Measurements from ENCODE around the gene PARP15.

DNA sequence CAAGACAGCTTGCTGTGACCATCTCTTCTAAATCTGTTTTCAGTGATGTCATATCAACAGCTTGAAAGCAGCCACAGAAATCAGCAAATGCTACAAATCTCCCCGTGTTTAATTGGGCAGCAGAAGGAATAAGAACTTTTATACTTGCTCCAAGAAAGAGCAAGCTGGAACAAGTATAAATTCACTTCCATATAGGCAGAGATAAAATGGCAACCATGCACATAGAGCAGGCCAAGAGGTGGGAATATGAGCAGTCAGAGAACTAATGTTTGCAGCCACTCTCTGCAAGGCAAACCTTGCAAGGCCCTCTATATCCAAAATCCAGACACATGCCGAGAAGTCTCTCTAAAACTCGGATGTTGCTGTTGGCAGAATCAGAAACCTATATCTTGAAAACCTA lies 29.4 kb upstream of the PARP15 start:
- TF ChIP-seq, protein P1, sequence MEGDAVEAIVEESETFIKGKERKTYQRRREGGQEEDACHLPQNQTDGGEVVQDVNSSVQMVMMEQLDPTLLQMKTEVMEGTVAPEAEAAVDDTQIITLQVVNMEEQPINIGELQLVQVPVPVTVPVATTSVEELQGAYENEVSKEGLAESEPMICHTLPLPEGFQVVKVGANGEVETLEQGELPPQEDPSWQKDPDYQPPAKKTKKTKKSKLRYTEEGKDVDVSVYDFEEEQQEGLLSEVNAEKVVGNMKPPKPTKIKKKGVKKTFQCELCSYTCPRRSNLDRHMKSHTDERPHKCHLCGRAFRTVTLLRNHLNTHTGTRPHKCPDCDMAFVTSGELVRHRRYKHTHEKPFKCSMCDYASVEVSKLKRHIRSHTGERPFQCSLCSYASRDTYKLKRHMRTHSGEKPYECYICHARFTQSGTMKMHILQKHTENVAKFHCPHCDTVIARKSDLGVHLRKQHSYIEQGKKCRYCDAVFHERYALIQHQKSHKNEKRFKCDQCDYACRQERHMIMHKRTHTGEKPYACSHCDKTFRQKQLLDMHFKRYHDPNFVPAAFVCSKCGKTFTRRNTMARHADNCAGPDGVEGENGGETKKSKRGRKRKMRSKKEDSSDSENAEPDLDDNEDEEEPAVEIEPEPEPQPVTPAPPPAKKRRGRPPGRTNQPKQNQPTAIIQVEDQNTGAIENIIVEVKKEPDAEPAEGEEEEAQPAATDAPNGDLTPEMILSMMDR (conservative IDR thresholded peaks at IDR 0.05 in 1 of 2, IDR thresholded peaks at IDR 0.05 in 1 of 2; ENCODE audit: low read depth in 1 of 2, low read length in 2 of 2): no peak
- TF ChIP-seq EZH2 (IDR thresholded peaks at IDR 0.05; ENCODE audit: low read length, missing control alignments): no peak
